Measurements from ENCODE around the gene TMEM184C.

TMEM184C gene

GRCh38 chr4:147678796-147679549, 61.8 kb downstream of the TMEM184C start:
- no peak for DNase-seq (ENCODE audit: low spot score)
- in situ Hi-C loops (cut with MboI; ENCODE audit: low sequenced_read_pairs, unreplicated experiment) = no loop called here
- no peak for TF ChIP-seq CTCF (IDR thresholded peaks at IDR 0.05; ENCODE audit: borderline replicate concordance, control extremely low read depth, extremely low read depth, insufficient read depth, missing control alignments)

GRCh38 chr4:147682755-147683154, 65.6 kb downstream of the TMEM184C start:
- no peak for TF ChIP-seq CTCF (IDR thresholded peaks at IDR 0.05; ENCODE audit: borderline replicate concordance, control extremely low read depth, extremely low read depth, insufficient read depth, missing control alignments)
- in situ Hi-C loops (cut with MboI; ENCODE audit: low sequenced_read_pairs, unreplicated experiment) = no loop called here
- no peak for DNase-seq (ENCODE audit: low spot score)

DNA sequence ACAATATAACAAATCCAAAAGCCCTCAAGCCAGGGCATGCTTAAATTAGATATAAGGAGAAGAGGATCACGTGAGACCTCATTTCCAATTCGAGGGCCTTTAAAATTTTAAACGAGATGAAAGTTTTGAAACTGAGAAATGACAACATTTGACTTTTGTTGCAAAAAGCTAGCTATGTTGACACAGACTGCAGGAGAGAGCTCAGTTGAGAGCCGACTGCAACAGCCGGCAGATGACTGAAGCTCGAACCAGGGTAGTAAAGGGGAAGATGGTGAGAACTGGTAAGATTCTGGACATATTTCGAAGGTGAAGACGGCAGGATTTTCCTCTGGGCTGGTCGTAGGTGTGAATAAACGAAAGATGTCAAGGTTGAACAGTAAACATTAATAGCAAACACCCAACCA, 66.0 kb downstream of the TMEM184C start:
- in situ Hi-C loops (cut with MboI; ENCODE audit: low sequenced_read_pairs, unreplicated experiment) = no loop called here
- DNase-seq (ENCODE audit: low spot score) = peak; percentile 40
- no peak for TF ChIP-seq CTCF (IDR thresholded peaks at IDR 0.05; ENCODE audit: borderline replicate concordance, control extremely low read depth, extremely low read depth, insufficient read depth, missing control alignments)

- in situ Hi-C loops (cut with MboI; ENCODE audit: low sequenced_read_pairs, unreplicated experiment) = no loop called here
- TF ChIP-seq CTCF (IDR thresholded peaks at IDR 0.05; ENCODE audit: borderline replicate concordance, control extremely low read depth, extremely low read depth, insufficient read depth, missing control alignments) = no peak
- peak; percentile 97 for DNase-seq (ENCODE audit: low spot score)
Measured at GRCh38 chr4:147683717-147684700, 66.8 kb downstream of the TMEM184C start, which contains the start of gene PRMT9. TSS of gene PRMT9 (minus strand) at chr4:147684163. CDS start at chr4:147683987, 176 bp downstream.

- TF ChIP-seq CTCF (IDR thresholded peaks at IDR 0.05; ENCODE audit: borderline replicate concordance, control extremely low read depth, extremely low read depth, insufficient read depth, missing control alignments) = no peak
- in situ Hi-C loops (cut with MboI; ENCODE audit: low sequenced_read_pairs, unreplicated experiment) = no loop called here
- DNase-seq (ENCODE audit: low spot score) = no peak
Measured at GRCh38 chr4:147689067-147689466, 71.9 kb downstream of the TMEM184C start.

GRCh38 chr4:147691820-147692219, 74.6 kb downstream of the TMEM184C start:
- DNase-seq (ENCODE audit: low spot score) = no peak
- in situ Hi-C loops (cut with MboI; ENCODE audit: low sequenced_read_pairs, unreplicated experiment) = no loop called here
- TF ChIP-seq CTCF (IDR thresholded peaks at IDR 0.05; ENCODE audit: borderline replicate concordance, control extremely low read depth, extremely low read depth, insufficient read depth, missing control alignments) = no peak

Data from GM13976 (cell line).